Astrocyte (in vitro differentiated cells and primary cell): ENCODE results near the gene DNAJC8. TPM values are rescaled to one million over a fixed set of nuclear protein-coding genes. Genes with fewer than 3 reads are reported as not detected.

Source experiments
- DNase-seq: peaks from one replicate; pipeline ENCODE4 v3.0.0-alpha.2; 2010; ENCODE audit warnings: low read depth
- FAIRE-seq: peaks from 2 replicates; lab custom pipeline; 2011; peaks lifted over from hg19 to GRCh38; lab: Jason Lieb, UNC
- H2AFZ ChIP-seq: 2 replicates; pipeline ENCODE4 v1.6.0; 2012; ENCODE audit warnings: low read depth, low read length, inconsistent platforms
- H3K27ac ChIP-seq: 2 replicates; pipeline ENCODE4 v1.5.1; 2011; ENCODE audit warnings: low read depth, low read length, inconsistent platforms
- H3K27me3 ChIP-seq: 2 replicates; pipeline ENCODE4 v1.6.0; 2011; ENCODE audit warnings: low read length, inconsistent platforms; ENCODE audit not compliant: insufficient read depth
- H3K36me3 ChIP-seq: 2 replicates; pipeline ENCODE4 v1.5.1; 2011; ENCODE audit warnings: low read length, inconsistent platforms; ENCODE audit not compliant: insufficient read depth
- H3K4me1 ChIP-seq: 2 replicates; pipeline ENCODE4 v1.5.1; 2011; ENCODE audit warnings: low read length, inconsistent platforms; ENCODE audit not compliant: insufficient read depth
- H3K4me2 ChIP-seq: 2 replicates; pipeline ENCODE4 v1.6.0; 2012; ENCODE audit warnings: low read length, inconsistent platforms
- H3K4me3 ChIP-seq: 2 replicates; pipeline ENCODE4 v1.5.1; 2011; ENCODE audit warnings: low read depth, mild to moderate bottlenecking, low read length, inconsistent platforms; ENCODE audit not compliant: insufficient read depth
- H3K79me2 ChIP-seq: 2 replicates; pipeline ENCODE4 v1.6.0; 2012; ENCODE audit warnings: mild to moderate bottlenecking, low read length, inconsistent platforms; ENCODE audit not compliant: insufficient read depth
- H3K9ac ChIP-seq: 2 replicates; pipeline ENCODE4 v1.6.0; 2012; ENCODE audit warnings: mild to moderate bottlenecking, low read length, inconsistent platforms
- H3K9me3 ChIP-seq: 2 replicates; pipeline ENCODE4 v1.5.1; 2012; ENCODE audit warnings: low read depth, mild to moderate bottlenecking, low read length, inconsistent platforms; ENCODE audit not compliant: insufficient read depth
- H4K20me1 ChIP-seq: 2 replicates; pipeline ENCODE4 v1.6.0; 2012; ENCODE audit warnings: low read length, inconsistent platforms; ENCODE audit not compliant: insufficient read depth
- H3K27ac Mint-ChIP-seq: one replicate; pipeline ENCODE4 v1.8.0; 2021; ENCODE audit warnings: mild to moderate bottlenecking, mixed read lengths; ENCODE audit not compliant: unreplicated experiment
- H3K27me3 Mint-ChIP-seq: one replicate; pipeline ENCODE4 v1.8.0; 2021; ENCODE audit warnings: low read depth, mixed read lengths; ENCODE audit not compliant: unreplicated experiment
- H3K36me3 Mint-ChIP-seq: one replicate; pipeline ENCODE4 v1.8.0; 2021; ENCODE audit warnings: low read depth, mixed read lengths; ENCODE audit not compliant: unreplicated experiment
- H3K4me1 Mint-ChIP-seq: one replicate; pipeline ENCODE4 v1.8.0; 2021; ENCODE audit warnings: low read depth, mixed read lengths; ENCODE audit not compliant: unreplicated experiment
- H3K4me3 Mint-ChIP-seq: one replicate; pipeline ENCODE4 v1.8.0; 2021; ENCODE audit warnings: mild to moderate bottlenecking, moderate library complexity, mixed read lengths; ENCODE audit not compliant: unreplicated experiment
- H3K9me3 Mint-ChIP-seq: one replicate; pipeline ENCODE4 v1.8.0; 2021; ENCODE audit warnings: mild to moderate bottlenecking, mixed read lengths; ENCODE audit not compliant: unreplicated experiment
- EZH2 ChIP-seq: IDR thresholded peaks from 2 replicates; pipeline ENCODE4 v1.6.1; 2012; ENCODE audit warnings: mild to moderate bottlenecking, low read length, inconsistent platforms; ENCODE audit not compliant: insufficient read depth
- total RNA-seq: library from RNA; stranded (reverse); gene quantifications from 2 replicates; pipeline ENCODE4 v1.2.1, GENCODE V29; 2021
- TF ChIP-seq, protein P1 (sequence below): IDR thresholded peaks from 2 replicates; pipeline ENCODE4 v1.5.1; 2011; ENCODE audit warnings: low read depth, mild to moderate bottlenecking, inconsistent platforms, low read length, moderate library complexity; ENCODE audit not compliant: insufficient read depth

Gene DNAJC8
- total RNA-seq, 1 donor from 2014 or later = 91.3 TPM

DNA sequence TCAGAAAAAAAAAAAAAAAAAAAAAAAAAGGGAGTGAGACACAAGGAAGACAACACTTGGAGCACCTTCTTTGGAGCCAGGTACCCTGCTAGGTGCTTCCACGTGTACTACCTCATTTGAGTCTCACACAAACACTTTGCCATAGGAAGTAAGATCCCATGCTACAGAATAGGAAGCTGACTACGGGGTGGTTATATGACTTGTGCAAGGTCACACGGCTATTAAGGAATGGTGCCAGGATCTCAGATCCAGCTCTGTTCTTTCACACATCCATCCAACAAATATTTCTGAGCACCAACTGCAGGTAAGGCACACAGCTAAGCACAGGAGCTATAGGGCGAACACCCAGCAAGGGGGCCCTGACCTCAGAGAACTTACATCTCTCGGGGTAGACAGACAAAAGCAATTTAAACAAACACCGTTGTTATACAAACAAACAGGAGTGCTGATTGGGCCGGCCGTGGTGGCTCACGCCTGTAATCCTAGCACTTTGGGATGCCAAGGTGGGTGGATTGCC, 78.7 kb downstream of the DNAJC8 start:
- no peak overlapping the region for H2AFZ ChIP-seq
- no peak overlapping the region for H3K27ac ChIP-seq
- no peak overlapping the region for H3K9ac ChIP-seq
- H3K9me3 ChIP-seq = no peaks in the 10 kb centered on the region
- no peak overlapping the region for H3K4me2 ChIP-seq
- H3K36me3 Mint-ChIP-seq = peaks cover 2% of the 10 kb centered on the region
- peaks cover 6% of the 10 kb centered on the region for H3K9me3 Mint-ChIP-seq
- TF ChIP-seq, protein P1, sequence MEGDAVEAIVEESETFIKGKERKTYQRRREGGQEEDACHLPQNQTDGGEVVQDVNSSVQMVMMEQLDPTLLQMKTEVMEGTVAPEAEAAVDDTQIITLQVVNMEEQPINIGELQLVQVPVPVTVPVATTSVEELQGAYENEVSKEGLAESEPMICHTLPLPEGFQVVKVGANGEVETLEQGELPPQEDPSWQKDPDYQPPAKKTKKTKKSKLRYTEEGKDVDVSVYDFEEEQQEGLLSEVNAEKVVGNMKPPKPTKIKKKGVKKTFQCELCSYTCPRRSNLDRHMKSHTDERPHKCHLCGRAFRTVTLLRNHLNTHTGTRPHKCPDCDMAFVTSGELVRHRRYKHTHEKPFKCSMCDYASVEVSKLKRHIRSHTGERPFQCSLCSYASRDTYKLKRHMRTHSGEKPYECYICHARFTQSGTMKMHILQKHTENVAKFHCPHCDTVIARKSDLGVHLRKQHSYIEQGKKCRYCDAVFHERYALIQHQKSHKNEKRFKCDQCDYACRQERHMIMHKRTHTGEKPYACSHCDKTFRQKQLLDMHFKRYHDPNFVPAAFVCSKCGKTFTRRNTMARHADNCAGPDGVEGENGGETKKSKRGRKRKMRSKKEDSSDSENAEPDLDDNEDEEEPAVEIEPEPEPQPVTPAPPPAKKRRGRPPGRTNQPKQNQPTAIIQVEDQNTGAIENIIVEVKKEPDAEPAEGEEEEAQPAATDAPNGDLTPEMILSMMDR = no peak
- TF ChIP-seq EZH2 = no peak
- H3K27me3 Mint-ChIP-seq = no peaks in the 10 kb centered on the region
- H3K4me3 Mint-ChIP-seq = no peak overlapping the region
- H3K27ac Mint-ChIP-seq = no peak overlapping the region
- H3K36me3 ChIP-seq = no peaks in the 10 kb centered on the region
- no peaks in the 10 kb centered on the region for H3K79me2 ChIP-seq
- peaks cover 7% of the 10 kb centered on the region for H3K4me1 ChIP-seq
- no peaks in the 10 kb centered on the region for H4K20me1 ChIP-seq
- peaks cover 3% of the 10 kb centered on the region for H3K4me1 Mint-ChIP-seq
- H3K27me3 ChIP-seq = no peaks in the 10 kb centered on the region
- FAIRE-seq (no peak), DNase-seq (no peak)
- no peak overlapping the region for H3K4me3 ChIP-seq

Other genes with a start within 250 kb of the DNAJC8 start
- 22.1 and 23.7 TPM in 2 replicates for gene EYA3, start 144.4 kb downstream of the DNAJC8 start, total RNA-seq
- gene PTAFR, start 56.3 kb downstream of the DNAJC8 start, total RNA-seq = 0.24 and 0.32 TPM in 2 replicates
- gene ATP5IF1, start 3.1 kb upstream of the DNAJC8 start, total RNA-seq = 157 and 160 TPM in 2 replicates
- 74.6 and 78.3 TPM in 2 replicates for gene SESN2, start 26.5 kb upstream of the DNAJC8 start, total RNA-seq
- 10.4 and 11.6 TPM in 2 replicates for gene MED18, start 96.0 kb upstream of the DNAJC8 start, total RNA-seq
- gene PHACTR4, start 136.7 kb upstream of the DNAJC8 start, total RNA-seq = 72.6 and 78.5 TPM in 2 replicates